GM10266 (cell line): ENCODE measurements around the gene OR52I1.

Experiments used
- DNase-seq: peaks from one replicate; pipeline ENCODE4 v3.0.0; 2012; ENCODE audit errors: extremely low spot score
- TF ChIP-seq, protein P1 (sequence below): IDR thresholded peaks from 2 replicates; pipeline ENCODE4 v1.5.1; 2012; ENCODE audit warnings: mild to moderate bottlenecking, low read depth; ENCODE audit not compliant: control insufficient read depth, insufficient read depth; ENCODE audit errors: missing control alignments

OR52I1 gene

GRCh38 chr11:4639931-4640330 is 46.1 kb downstream of the OR52I1 start:
- DNase-seq: no peak
- TF ChIP-seq, protein P1, sequence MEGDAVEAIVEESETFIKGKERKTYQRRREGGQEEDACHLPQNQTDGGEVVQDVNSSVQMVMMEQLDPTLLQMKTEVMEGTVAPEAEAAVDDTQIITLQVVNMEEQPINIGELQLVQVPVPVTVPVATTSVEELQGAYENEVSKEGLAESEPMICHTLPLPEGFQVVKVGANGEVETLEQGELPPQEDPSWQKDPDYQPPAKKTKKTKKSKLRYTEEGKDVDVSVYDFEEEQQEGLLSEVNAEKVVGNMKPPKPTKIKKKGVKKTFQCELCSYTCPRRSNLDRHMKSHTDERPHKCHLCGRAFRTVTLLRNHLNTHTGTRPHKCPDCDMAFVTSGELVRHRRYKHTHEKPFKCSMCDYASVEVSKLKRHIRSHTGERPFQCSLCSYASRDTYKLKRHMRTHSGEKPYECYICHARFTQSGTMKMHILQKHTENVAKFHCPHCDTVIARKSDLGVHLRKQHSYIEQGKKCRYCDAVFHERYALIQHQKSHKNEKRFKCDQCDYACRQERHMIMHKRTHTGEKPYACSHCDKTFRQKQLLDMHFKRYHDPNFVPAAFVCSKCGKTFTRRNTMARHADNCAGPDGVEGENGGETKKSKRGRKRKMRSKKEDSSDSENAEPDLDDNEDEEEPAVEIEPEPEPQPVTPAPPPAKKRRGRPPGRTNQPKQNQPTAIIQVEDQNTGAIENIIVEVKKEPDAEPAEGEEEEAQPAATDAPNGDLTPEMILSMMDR: no peak

GRCh38 chr11:4641501-4641900 is 47.7 kb downstream of the OR52I1 start:
- TF ChIP-seq, protein P1: no peak
- DNase-seq: no peak

- TF ChIP-seq, protein P1: no peak
- no peak for DNase-seq
Measured at GRCh38 chr11:4642043-4642442, 48.2 kb downstream of the OR52I1 start.

GRCh38 chr11:4643076-4643475 is 49.2 kb downstream of the OR52I1 start:
- no peak for DNase-seq
- TF ChIP-seq, protein P1: no peak

- TF ChIP-seq, protein P1: no peak
Measured at GRCh38 chr11:4643682-4644081, 49.8 kb downstream of the OR52I1 start, which contains the start of gene OR51E1. Gene OR51E1 (plus strand): TSS chr11:4643982. CDS start chr11:4652527, 8,545 bp downstream.

GRCh38 chr11:4644233-4644632 is 50.4 kb downstream of the OR52I1 start:
- no peak for DNase-seq
- TF ChIP-seq, protein P1: no peak

More at GRCh38 chr11:4643682-4644081, 49.8 kb downstream of the OR52I1 start, which contains the start of gene OR51E1:
- no peak for DNase-seq
